A673 (cell line): ENCODE results near the gene EZR. TPM values are rescaled to one million over a fixed set of nuclear protein-coding genes. Genes with fewer than 3 reads are reported as not detected.

ENCODE experiments used
- BruUV-seq: library from RNA; stranded (reverse); fragments of 400-500 nt; replicated peaks from 2 replicates; lab custom pipeline; 2021; lab: Mats Ljungman, UMichigan
- CTCF ChIA-PET: fragments of 300-600 bp; sonication (Branson Sonifier 250); formaldehyde crosslinking; loops from one replicate; lab custom pipeline; 2022; ENCODE audit warnings: antibody characterized with exemption; lab: Charles Lee
- POLR2A ChIA-PET: fragments of 300-600 bp; sonication (Branson Sonifier 250); formaldehyde crosslinking; loops from one replicate; lab custom pipeline; 2022; ENCODE audit warnings: antibody characterized with exemption; ENCODE audit not compliant: low non-redundant PET; lab: Charles Lee
- DNase-seq: peaks from one replicate; pipeline ENCODE4 v3.0.0-alpha.2; 2015; ENCODE audit warnings: low spot score
- H3K27ac ChIP-seq: fragments of 200-600 bp; sonication (generic); 2 replicates; pipeline ENCODE4 v1.5.1; 2016; ENCODE audit warnings: mixed run types, low read depth, mild to moderate bottlenecking, mixed read lengths, antibody characterized with exemption, low read length; ENCODE audit not compliant: poor library complexity, severe bottlenecking
- H3K27me3 ChIP-seq: fragments of 200-600 bp; sonication (generic); replicated peaks from 2 replicates; pipeline ENCODE4 v1.6.1; 2017; ENCODE audit warnings: mixed run types, low read depth, mild to moderate bottlenecking, mixed read lengths, antibody characterized with exemption, low read length; ENCODE audit not compliant: insufficient read depth, poor library complexity
- H3K36me3 ChIP-seq: fragments of 200-600 bp; sonication (generic); 2 replicates; pipeline ENCODE4 v1.6.1; 2016; ENCODE audit warnings: mixed run types, mild to moderate bottlenecking, mixed read lengths, antibody characterized with exemption, low read length; ENCODE audit not compliant: insufficient read depth, poor library complexity, severe bottlenecking
- H3K4me1 ChIP-seq: fragments of 200-600 bp; sonication (generic); 2 replicates; pipeline ENCODE4 v1.6.1; 2017; ENCODE audit warnings: mixed run types, mild to moderate bottlenecking, mixed read lengths, antibody characterized with exemption, low read length; ENCODE audit not compliant: insufficient read depth, poor library complexity, severe bottlenecking
- H3K4me3 ChIP-seq: fragments of 200-600 bp; sonication (generic); 2 replicates; pipeline ENCODE4 v1.5.1; 2016; ENCODE audit warnings: low read depth, mixed run types, mild to moderate bottlenecking, mixed read lengths, low read length; ENCODE audit not compliant: poor library complexity, severe bottlenecking
- H3K9me3 ChIP-seq: fragments of 200-600 bp; sonication (generic); 2 replicates; pipeline ENCODE4 v1.6.1; 2016; ENCODE audit warnings: mixed run types, low read depth, mild to moderate bottlenecking, mixed read lengths, antibody characterized with exemption, low read length; ENCODE audit not compliant: poor library complexity, severe bottlenecking
- CTCF ChIP-seq: fragments of 300-800, 200-600 bp; sonication (generic); conservative IDR thresholded peaks from 2 replicates; pipeline ENCODE4 v1.5.1; 2017; ENCODE audit warnings: low read depth, mild to moderate bottlenecking, antibody characterized with exemption, low read length, moderate library complexity, mixed read lengths
- EZH2 ChIP-seq: fragments of 200-600 bp; sonication (generic); IDR thresholded peaks from 2 replicates; pipeline ENCODE4 v1.6.1; 2017; ENCODE audit warnings: borderline replicate concordance, low read depth, mild to moderate bottlenecking, mixed read lengths, antibody characterized with exemption, low read length; ENCODE audit not compliant: poor library complexity, severe bottlenecking
- intact Hi-C: fragments of 100-400 bp; cut with micrococcal nuclease; formaldehyde crosslinking; loops from one replicate; pipeline ENCODE4 v1.10.0; 2022; ENCODE audit not compliant: unreplicated experiment
- total RNA-seq: library from RNA; stranded (reverse); gene quantifications from 2 replicates; pipeline ENCODE4 v1.2.3, GENCODE V29; 2021

The EZR gene
- total RNA-seq, 1 experiment from 2014 or later, result 144 TPM

DNA sequence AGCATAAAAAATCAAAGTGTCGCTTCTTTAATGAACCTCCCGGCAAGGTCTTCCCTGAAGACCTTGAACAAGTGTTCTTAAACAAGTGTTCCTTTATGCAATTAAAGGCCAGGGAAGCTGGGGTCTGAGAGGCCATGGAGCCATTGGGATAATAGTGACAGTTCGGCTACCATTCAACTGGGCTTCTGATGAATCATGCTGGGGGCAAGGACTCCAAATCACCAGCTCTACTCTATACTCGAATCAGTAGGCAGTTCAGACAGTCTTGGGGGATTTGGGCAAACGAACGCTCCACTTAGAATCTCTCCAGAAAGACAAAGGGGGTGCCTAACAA, 34.7 kb upstream of the EZR start:
- intact Hi-C loops, result no loop called here
- BruUV-seq, result no TSS peak
- ChIA-PET CTCF (no interaction called here), POLR2A (interaction anchor here (0.5 to 0.8 kb wide), 2 partner anchors 16 to 176 kb away, joined by 7 to 9 read pairs; no protein-coding TSS in a partner anchor)
- no peak overlapping the region for H3K4me3 ChIP-seq
- no peaks in the 10 kb centered on the region for H3K36me3 ChIP-seq
- DNase-seq, result no peak
- peaks cover 36% of the 10 kb centered on the region for H3K4me1 ChIP-seq
- H3K27me3 ChIP-seq, result no peaks in the 10 kb centered on the region
- peak overlapping the region; percentile 73 for H3K27ac ChIP-seq
- TF ChIP-seq EZH2 (no peak), CTCF (no peak)
- H3K9me3 ChIP-seq, result no peaks in the 10 kb centered on the region

DNA sequence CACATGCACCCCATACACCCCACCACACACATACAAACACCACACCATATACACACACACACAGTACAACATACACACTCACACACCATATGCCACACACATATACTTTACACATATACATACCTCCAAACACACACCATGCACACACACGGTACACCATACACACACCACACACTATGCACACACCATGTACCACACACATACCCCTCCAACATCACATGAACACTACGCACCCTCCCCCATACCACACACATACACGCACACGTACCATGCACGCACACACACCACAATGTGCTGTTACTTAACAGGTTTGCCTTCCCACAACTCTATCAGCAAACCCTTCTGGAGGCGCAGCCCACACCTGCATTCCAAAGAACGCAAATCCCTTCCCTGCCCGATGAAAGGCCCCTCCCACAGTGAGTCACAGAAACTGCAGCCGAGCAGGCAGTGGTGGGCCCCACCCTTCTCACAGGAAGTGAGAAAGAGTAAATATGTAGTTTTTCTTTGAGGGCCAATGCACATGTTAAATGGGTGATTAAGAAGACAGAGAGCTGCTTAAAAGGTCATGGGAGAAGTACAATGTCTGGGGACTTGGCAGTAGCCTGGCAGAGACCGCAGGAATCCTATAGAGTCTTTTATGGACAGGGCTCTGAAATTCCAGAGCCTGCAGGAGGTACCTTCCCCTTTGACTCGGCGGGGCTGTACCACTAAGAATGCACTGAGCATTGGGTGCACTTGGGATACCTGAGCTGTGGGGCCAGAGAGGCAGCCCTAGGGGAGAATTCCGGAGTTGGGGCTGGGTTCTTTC, 34.1 kb upstream of the EZR start:
- CTCF ChIA-PET, result no interaction called here
- peak; percentile 90 for DNase-seq
- Histone ChIP-seq H3K9me3 (no peaks in the 10 kb centered on the region), H3K4me3 (no peak overlapping the region), H3K4me1 (peaks cover 36% of the 10 kb centered on the region), H3K27me3 (no peaks in the 10 kb centered on the region), H3K36me3 (no peaks in the 10 kb centered on the region), H3K27ac (peak overlapping the region; percentile 73)
- no TSS peak for BruUV-seq
- TF ChIP-seq CTCF (no peak), EZH2 (no peak)
- POLR2A ChIA-PET, result interaction anchor here (0.5 to 0.8 kb wide), 2 partner anchors 16 to 175 kb away, joined by 7 to 9 read pairs; no protein-coding TSS in a partner anchor
- intact Hi-C loops, result no loop called here

DNA sequence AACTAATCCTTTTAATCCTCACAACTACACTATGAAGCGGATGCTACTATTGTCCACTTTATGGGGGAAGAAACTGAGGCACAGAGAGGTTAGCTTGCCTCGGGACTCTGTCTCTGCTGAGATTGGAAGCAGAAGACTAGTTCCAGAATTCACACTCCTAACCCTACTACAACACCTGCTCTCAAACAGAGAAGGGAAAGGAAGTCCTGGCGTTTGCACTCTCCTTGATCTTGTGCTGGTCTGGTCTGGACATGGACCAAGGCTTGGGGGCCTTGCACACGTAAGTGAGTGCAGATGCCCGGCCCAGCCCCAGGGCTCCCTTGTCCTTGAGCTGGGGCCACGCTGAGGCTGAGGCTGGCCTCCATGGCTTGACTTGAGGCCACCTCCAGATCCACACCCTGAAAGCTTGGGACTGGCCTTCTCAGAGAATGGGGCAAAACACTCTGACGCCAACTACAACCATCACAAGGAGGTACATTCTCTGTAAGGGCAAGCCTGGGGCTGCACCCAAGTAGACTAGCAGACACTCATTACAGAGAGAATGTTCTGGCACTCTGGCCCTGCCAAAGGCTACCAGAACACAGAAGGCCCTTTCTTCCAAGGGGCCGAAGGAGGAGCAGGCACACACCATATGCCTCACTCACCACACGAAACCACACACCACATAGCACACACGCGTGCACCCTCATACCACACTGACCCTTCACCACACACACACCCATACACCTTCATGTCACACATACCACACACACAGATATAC, 33.3 kb upstream of the EZR start:
- Histone ChIP-seq H3K27ac (no peak overlapping the region), H3K4me3 (no peak overlapping the region), H3K9me3 (no peaks in the 10 kb centered on the region), H3K36me3 (no peaks in the 10 kb centered on the region), H3K27me3 (no peaks in the 10 kb centered on the region), H3K4me1 (peaks cover 36% of the 10 kb centered on the region)
- no peak for TF ChIP-seq EZH2
- TF ChIP-seq CTCF, result no peak
- ChIA-PET POLR2A (no interaction called here), CTCF (no interaction called here)
- no peak for DNase-seq
- intact Hi-C loops, result no loop called here
- BruUV-seq, result no TSS peak
